Measurements from ENCODE around the gene SIM1.

The SIM1 gene

GRCh38 chr6:100350139-100350538, 114.6 kb downstream of the SIM1 start:
- no peak for DNase-seq (ENCODE audit: low spot score)

DNA sequence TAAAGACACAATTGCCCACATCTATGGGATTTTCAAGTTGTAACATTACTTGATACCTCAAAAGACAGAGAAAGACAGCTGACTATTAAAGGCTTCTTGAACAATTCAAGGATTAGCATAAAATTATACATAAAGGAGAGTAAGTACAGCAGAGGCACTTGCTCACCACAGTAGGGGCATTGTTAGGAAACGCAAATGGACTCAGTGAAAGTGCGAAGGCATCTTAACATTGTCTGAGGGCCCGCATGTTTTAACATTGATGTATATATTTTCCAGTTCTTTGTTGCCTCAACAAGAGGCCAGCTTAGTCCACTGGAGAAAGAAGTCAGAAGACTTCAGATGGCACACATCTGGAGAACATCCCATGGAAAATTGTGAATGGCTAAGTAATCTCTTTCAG, 115.4 kb downstream of the SIM1 start:
- no peak for DNase-seq (ENCODE audit: low spot score)

DNA sequence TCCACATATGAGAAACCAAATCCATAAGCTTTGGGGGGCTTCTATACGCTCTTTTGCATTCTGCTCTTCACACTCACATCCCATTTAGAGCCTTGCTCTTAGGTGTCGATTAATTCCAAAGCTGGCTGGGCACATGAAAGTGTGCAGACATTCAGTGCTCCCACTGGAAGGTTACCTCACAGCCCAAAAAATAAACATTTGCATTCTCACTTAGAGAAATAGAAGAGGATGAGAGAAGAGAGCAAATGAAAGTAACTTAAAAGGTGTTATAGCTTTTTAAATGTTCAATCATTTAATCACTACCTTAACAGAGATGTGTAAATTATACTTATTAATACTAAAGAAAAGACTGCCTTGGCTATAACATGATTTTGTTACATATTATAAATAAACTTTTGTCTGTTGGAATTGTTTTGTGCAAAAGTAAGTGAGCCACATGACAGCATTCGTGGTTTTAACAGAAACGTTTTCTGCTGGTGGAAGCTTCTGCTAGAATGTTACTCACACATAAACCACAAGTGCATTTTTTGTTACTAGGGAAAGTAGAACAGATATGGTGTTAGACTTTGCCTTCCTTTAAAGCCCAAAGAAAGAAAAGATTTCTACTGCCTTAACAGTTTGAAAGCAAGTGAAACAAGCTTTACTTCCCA, 116.7 kb downstream of the SIM1 start:
- no peak for DNase-seq (ENCODE audit: low spot score)

- no peak for DNase-seq (ENCODE audit: low spot score)
These were observed 117.9 kb downstream of the SIM1 start for GRCh38 chr6:100346828-100347227.

GRCh38 chr6:100346203-100346602, 118.5 kb downstream of the SIM1 start:
- DNase-seq (ENCODE audit: low spot score): no peak

- no peak for DNase-seq (ENCODE audit: low spot score)
These were observed 120.0 kb downstream of the SIM1 start for GRCh38 chr6:100344761-100345160.

DNA sequence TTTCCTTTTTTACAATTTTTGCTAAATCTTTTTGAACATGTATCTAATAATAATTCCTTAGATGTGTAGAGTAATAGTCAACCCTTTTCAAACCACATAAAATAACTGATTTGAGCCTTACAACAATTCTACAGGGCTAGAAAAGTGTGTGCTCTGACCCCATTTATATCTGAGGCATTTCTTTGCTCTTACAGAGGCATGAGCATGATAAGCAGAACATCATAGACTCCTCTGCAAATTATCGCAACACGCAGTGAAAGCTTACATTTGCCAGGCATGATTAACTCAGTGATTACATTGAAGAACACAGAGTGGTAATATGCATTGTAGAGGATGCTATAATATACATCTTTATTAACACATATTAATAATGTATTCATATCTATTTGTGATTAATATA, 120.4 kb downstream of the SIM1 start:
- DNase-seq (ENCODE audit: low spot score): no peak

- DNase-seq (ENCODE audit: low spot score): no peak
These were observed 121.2 kb downstream of the SIM1 start for GRCh38 chr6:100343316-100344077.

- no peak for DNase-seq (ENCODE audit: low spot score)
These were observed 121.9 kb downstream of the SIM1 start for GRCh38 chr6:100342830-100343229.

- no peak for DNase-seq (ENCODE audit: low spot score)
These were observed 125.0 kb downstream of the SIM1 start for GRCh38 chr6:100339574-100340255.

DNA sequence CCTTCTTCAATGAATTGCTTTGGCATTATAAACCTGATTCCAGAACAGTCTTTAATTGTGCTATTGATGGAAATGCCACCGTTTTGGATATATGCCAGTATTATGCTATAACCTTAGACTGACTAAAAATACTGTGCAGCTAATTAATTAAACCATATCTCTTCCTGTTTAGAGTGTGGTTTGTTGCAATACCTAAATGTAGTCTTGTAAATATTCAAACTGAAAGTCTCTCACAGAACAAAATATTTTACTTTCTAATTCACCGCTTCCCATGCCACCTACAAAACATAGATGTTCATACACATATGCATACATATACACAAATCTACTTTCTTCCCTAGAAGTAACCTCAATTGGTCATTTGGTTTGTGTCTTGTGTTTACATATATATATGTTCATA, 126.6 kb downstream of the SIM1 start:
- DNase-seq (ENCODE audit: low spot score): no peak

DNA sequence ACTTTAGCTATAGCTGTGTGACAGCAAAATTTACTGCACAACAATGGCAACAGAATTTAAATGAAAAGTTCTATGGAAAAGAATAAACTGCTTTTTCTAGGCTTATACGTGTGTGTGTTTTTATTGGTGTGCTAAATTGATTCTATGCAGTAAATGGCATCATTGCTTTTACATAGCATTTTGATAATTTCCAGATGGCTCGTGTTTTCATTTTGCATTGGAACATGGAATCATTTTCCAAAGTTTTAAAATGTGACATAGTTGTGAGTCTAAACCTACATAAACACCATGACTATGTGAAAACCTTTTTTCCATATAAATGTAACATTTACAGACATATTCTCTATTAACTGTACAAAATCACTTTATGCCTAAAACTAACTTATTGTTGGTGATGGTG, 127.8 kb downstream of the SIM1 start:
- DNase-seq (ENCODE audit: low spot score): no peak

DNA sequence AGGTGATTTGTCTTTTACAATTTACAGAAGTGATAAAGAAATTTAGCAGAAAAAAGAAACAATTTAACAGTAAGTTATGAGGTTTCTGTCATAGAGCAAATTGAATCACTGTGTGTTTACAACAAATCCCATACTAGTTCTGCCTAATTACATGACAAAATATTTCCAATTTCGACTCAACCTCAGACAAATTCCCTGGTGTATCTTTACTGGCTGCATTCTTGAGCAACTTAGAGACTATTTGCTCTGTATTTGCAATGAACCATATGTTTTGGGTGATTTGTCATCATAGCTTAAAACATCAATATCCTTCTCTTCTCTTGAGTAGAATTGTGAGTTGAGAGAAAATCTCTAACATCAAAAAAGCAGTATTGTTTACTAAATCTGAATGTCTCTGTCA, 128.7 kb downstream of the SIM1 start:
- no peak for DNase-seq (ENCODE audit: low spot score)
